DOHH2 (cell line): ENCODE data around the gene FBXL13.
"Not testable (repeated sequence)": the region's sequence is repeated elsewhere in the genome, so short reads cannot be mapped to it uniquely, and the experiment has no call there.

Experiments used
- H3F3A ChIP-seq: fragments of 200-600 bp; sonication (generic), shearing (Covaris generic); 2 replicates; pipeline ENCODE4 v1.6.0; 2016; ENCODE audit warnings: antibody characterized with exemption, mild to moderate bottlenecking; ENCODE audit not compliant: control insufficient read depth, insufficient read depth
- H3K27ac ChIP-seq: fragments of 200-600 bp; sonication (generic); 2 replicates; pipeline ENCODE4 v1.5.1; 2014; ENCODE audit warnings: low read depth, mild to moderate bottlenecking, low read length, moderate library complexity
- H3K27me3 ChIP-seq: fragments of 200-600 bp; sonication (generic); 2 replicates; pipeline ENCODE4 v1.6.1; 2014; ENCODE audit warnings: mild to moderate bottlenecking, low read length, mixed read lengths; ENCODE audit not compliant: control insufficient read depth
- H3K36me3 ChIP-seq: fragments of 200-600 bp; sonication (generic); 2 replicates; pipeline ENCODE4 v1.6.1; 2014; ENCODE audit warnings: mild to moderate bottlenecking, low read length, moderate library complexity, mixed read lengths; ENCODE audit not compliant: control insufficient read depth
- H3K4me1 ChIP-seq: fragments of 200-600 bp; sonication (generic); 2 replicates; pipeline ENCODE4 v1.6.1; 2014; ENCODE audit warnings: mild to moderate bottlenecking, low read length, mixed read lengths; ENCODE audit not compliant: control insufficient read depth
- H3K4me2 ChIP-seq: fragments of 200-600 bp; sonication (generic); 2 replicates; pipeline ENCODE4 v1.6.0; 2014; ENCODE audit warnings: mild to moderate bottlenecking, low read length, moderate library complexity
- H3K4me3 ChIP-seq: fragments of 200-600 bp; sonication (generic); 2 replicates; pipeline ENCODE4 v1.5.1; 2014; ENCODE audit warnings: mild to moderate bottlenecking, low read length, mixed read lengths
- H3K79me2 ChIP-seq: fragments of 200-600 bp; sonication (generic); 2 replicates; pipeline ENCODE4 v1.6.1; 2014; ENCODE audit warnings: mild to moderate bottlenecking, low read length, mixed read lengths; ENCODE audit not compliant: control insufficient read depth
- H3K9me2 ChIP-seq: fragments of 200-600 bp; sonication (generic); replicated peaks from 2 replicates; pipeline ENCODE4 v1.6.1; 2014; ENCODE audit warnings: mild to moderate bottlenecking, low read length, mixed read lengths; ENCODE audit not compliant: control insufficient read depth
- H3K9me3 ChIP-seq: fragments of 200-600 bp; sonication (generic); 2 replicates; pipeline ENCODE4 v1.6.1; 2014; ENCODE audit warnings: antibody characterized with exemption, low read length, mixed read lengths; ENCODE audit not compliant: control insufficient read depth, insufficient read depth
- H4K20me1 ChIP-seq: fragments of 200-600 bp; sonication (generic); 2 replicates; pipeline ENCODE4 v1.6.0; 2014; ENCODE audit warnings: low read depth, mild to moderate bottlenecking, antibody characterized with exemption, low read length, moderate library complexity; ENCODE audit not compliant: control insufficient read depth, insufficient read depth
- CTCF ChIP-seq: fragments of 200-600 bp; sonication (generic); IDR thresholded peaks from one replicate; pipeline ENCODE4 v1.5.1; 2014; ENCODE audit warnings: antibody characterized with exemption, mild to moderate bottlenecking, low read depth, low read length; ENCODE audit not compliant: poor library complexity, severe bottlenecking
- EZH2phosphoT487 ChIP-seq: fragments of 200-600 bp; sonication (generic); IDR thresholded peaks from 2 replicates; pipeline ENCODE4 v1.6.1; 2017; ENCODE audit warnings: borderline replicate concordance, mild to moderate bottlenecking, antibody characterized with exemption, low read length, moderate library complexity, mixed read lengths

Gene FBXL13

DNA sequence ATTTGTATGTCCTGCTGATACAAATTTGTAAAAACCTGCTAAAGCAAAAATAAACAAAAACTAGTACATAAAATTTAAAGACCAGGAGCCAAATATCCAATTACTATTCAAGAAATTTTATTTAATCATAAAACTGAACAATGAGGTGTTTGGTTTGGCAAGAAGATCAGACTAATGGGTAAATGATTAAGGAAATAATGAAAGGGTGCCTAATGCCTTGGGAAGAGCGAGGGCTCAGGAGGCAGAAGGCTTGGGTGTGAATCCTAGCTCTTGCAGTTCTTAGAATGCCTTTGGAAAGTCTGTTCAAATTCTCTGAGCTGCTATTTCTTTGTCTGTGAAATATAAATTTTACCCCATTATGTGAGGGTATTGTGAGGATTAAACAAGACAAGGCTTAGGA is 41.9 kb upstream of the FBXL13 start:
- Histone ChIP-seq H3K36me3 (peaks cover 58% of the 10 kb centered on the region), H3K4me1 (no peaks in the 10 kb centered on the region), H3K27ac (no peak overlapping the region), H3K4me3 (no peak overlapping the region), H3K27me3 (no peaks in the 10 kb centered on the region), H3K9me2 (no peaks in the 10 kb centered on the region), H3F3A (no peaks in the 10 kb centered on the region), H3K79me2 (no peaks in the 10 kb centered on the region), H3K4me2 (no peak overlapping the region), H3K9me3 (no peaks in the 10 kb centered on the region), H4K20me1 (no peaks in the 10 kb centered on the region)
- TF ChIP-seq EZH2phosphoT487 (no peak), CTCF (no peak)

DNA sequence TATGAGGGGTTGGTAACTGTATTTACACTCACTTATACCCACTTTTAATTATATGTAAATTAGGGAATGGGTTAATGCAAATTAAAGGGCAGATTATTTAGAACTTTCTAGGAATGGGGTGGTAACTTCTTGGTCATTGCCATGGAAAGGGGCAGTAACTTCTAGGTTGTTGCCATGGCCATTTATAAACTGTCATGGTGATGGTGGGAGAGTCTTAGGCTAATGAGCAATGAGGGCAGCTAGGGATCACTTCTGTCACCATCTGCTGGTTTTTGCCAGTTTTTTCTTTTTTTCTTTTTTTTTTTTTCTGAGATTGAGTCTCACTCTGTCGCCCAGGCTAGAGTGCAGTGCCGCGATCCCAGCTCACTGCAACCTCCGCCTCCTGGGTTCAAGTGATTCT is 41.2 kb upstream of the FBXL13 start:
- Histone ChIP-seq H3K36me3 (peaks cover 51% of the 10 kb centered on the region), H3K9me3 (no peaks in the 10 kb centered on the region), H3K4me3 (no peak overlapping the region), H3K4me1 (no peaks in the 10 kb centered on the region), H4K20me1 (no peaks in the 10 kb centered on the region), H3K27me3 (no peaks in the 10 kb centered on the region), H3F3A (no peaks in the 10 kb centered on the region), H3K27ac (no peak overlapping the region), H3K9me2 (no peaks in the 10 kb centered on the region), H3K79me2 (no peaks in the 10 kb centered on the region), H3K4me2 (no peak overlapping the region)
- TF ChIP-seq EZH2phosphoT487 (no peak), CTCF (no peak)

DNA sequence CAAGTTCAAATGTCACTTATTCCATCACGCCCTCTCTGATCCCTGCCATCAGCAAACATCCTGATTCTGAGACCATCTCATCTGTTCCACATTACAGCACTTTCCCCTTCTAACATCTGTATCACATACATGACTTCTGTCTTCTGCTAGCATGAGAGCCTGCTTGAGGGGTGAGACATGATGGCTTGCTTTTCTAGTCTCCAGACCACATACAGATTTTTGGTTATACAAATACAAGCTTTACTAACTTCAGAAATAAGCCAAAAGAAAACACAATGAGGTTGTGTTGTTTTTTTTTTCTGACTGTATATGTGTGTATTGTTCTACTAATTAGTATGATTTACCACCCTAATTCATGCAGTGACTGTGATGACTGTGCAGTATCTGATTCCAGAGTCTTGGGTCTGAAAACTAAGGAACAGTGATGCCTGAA is 40.0 kb upstream of the FBXL13 start:
- TF ChIP-seq EZH2phosphoT487 (no peak), CTCF (no peak)
- Histone ChIP-seq H3K27ac (no peak overlapping the region), H3K4me3 (no peak overlapping the region), H3K27me3 (no peaks in the 10 kb centered on the region), H3K4me2 (no peak overlapping the region), H3K9me3 (no peaks in the 10 kb centered on the region), H4K20me1 (no peaks in the 10 kb centered on the region), H3K79me2 (no peaks in the 10 kb centered on the region), H3K4me1 (no peaks in the 10 kb centered on the region), H3K36me3 (peaks cover 42% of the 10 kb centered on the region), H3F3A (no peaks in the 10 kb centered on the region), H3K9me2 (no peaks in the 10 kb centered on the region)

- no peaks in the 10 kb centered on the region for H3K79me2 ChIP-seq
- H3K4me3 ChIP-seq = no peak overlapping the region
- H4K20me1 ChIP-seq = no peaks in the 10 kb centered on the region
- H3K27me3 ChIP-seq = no peaks in the 10 kb centered on the region
- TF ChIP-seq CTCF = no peak
- TF ChIP-seq EZH2phosphoT487 = no peak
- H3K4me1 ChIP-seq = no peaks in the 10 kb centered on the region
- H3K9me3 ChIP-seq = no peaks in the 10 kb centered on the region
- H3K36me3 ChIP-seq = peaks cover 35% of the 10 kb centered on the region
- no peaks in the 10 kb centered on the region for H3F3A ChIP-seq
- H3K9me2 ChIP-seq = no peaks in the 10 kb centered on the region
- H3K4me2 ChIP-seq = no peak overlapping the region
- H3K27ac ChIP-seq = no peak overlapping the region
Measured at GRCh38 chr7:103113164-103113563, 38.6 kb upstream of the FBXL13 start.

- H3K9me3 ChIP-seq, H3K4me1 ChIP-seq, H3K4me3 ChIP-seq, H4K20me1 ChIP-seq, H3K9me2 ChIP-seq, H3K4me2 ChIP-seq, H3F3A ChIP-seq, H3K27me3 ChIP-seq, H3K27ac ChIP-seq, H3K79me2 ChIP-seq: not testable (repeated sequence)
- H3K36me3 ChIP-seq = peaks cover 38% of the 10 kb centered on the region
Measured at GRCh38 chr7:103106703-103107070, 32.1 kb upstream of the FBXL13 start.
